SK-N-MC (cell line): ENCODE results near the gene ERCC3.

Source experiments
- EZH2 ChIP-seq: fragments of 200-600 bp; sonication (generic); IDR thresholded peaks from one replicate; pipeline ENCODE4 v1.6.1; 2017; ENCODE audit warnings: antibody characterized with exemption
- FOXP2 ChIP-seq: optimal IDR thresholded peaks from 2 replicates; pipeline ENCODE3; 2011; ENCODE audit warnings: mild to moderate bottlenecking, moderate library complexity; ENCODE audit not compliant: insufficient read depth; ENCODE audit errors: extremely low read length, control extremely low read depth
- POLR2AphosphoS5 ChIP-seq: IDR thresholded peaks from 2 replicates; pipeline ENCODE4 v1.6.1; 2012; ENCODE audit warnings: mild to moderate bottlenecking, low read depth, low read length, borderline replicate concordance

- no peak for TF ChIP-seq EZH2
- TF ChIP-seq POLR2AphosphoS5, result no peak
- no peak for TF ChIP-seq FOXP2
Observed at GRCh38 chr2:127313406-127313805, 19.5 kb upstream of the ERCC3 start.
